Activated CD4-positive, alpha-beta T cell treated with anti-CD3 and anti-CD28 coated beads, Interleukin-2, amount 50 U/mL, for 4 hours (primary cell): ENCODE measurements around the gene SBK2.
"Not testable (repeated sequence)": the region's sequence is repeated elsewhere in the genome, so short reads cannot be mapped to it uniquely, and the experiment has no call there.

Experiments used
- DNase-seq, 2 experiments: peaks; one replicate each; pipeline ENCODE4 v3.0.0-alpha.2; 2020

SBK2 gene

GRCh38 chr19:55498246-55498840, 38.6 kb downstream of the SBK2 start:
- DNase-seq = no peak

- no peak for DNase-seq
Measured at GRCh38 chr19:55497763-55498162, 39.2 kb downstream of the SBK2 start.

- DNase-seq = not testable (repeated sequence)
Measured at GRCh38 chr19:55496820-55497219, 40.1 kb downstream of the SBK2 start.

- DNase-seq = no peak
Measured at GRCh38 chr19:55495646-55496349, 41.1 kb downstream of the SBK2 start.

GRCh38 chr19:55494172-55494761, 42.7 kb downstream of the SBK2 start:
- DNase-seq = no peak

- DNase-seq = no peak
Measured at GRCh38 chr19:55493645-55494171, 43.2 kb downstream of the SBK2 start.

- DNase-seq = no peak
Measured at GRCh38 chr19:55493052-55493644, 43.8 kb downstream of the SBK2 start.

- no peak for DNase-seq
Measured at GRCh38 chr19:55492362-55492944, 44.5 kb downstream of the SBK2 start.

GRCh38 chr19:55491546-55492360, 45.2 kb downstream of the SBK2 start:
- no peak for DNase-seq

- no peak for DNase-seq
Measured at GRCh38 chr19:55490478-55491432, 46.2 kb downstream of the SBK2 start.

GRCh38 chr19:55489711-55490477, 47.0 kb downstream of the SBK2 start:
- DNase-seq = no peak

- DNase-seq = no peak
Measured at GRCh38 chr19:55488986-55489710, 47.8 kb downstream of the SBK2 start.

GRCh38 chr19:55487924-55488687, 48.8 kb downstream of the SBK2 start, which contains the start of gene SSC5D:
SSC5D (plus strand) TSS chr19:55488436; CDS start chr19:55488590, 154 bp downstream.
- no peak for DNase-seq

- peak; percentile 53 to 61 for DNase-seq
Measured at GRCh38 chr19:55486971-55487923, 49.7 kb downstream of the SBK2 start.

- no peak for DNase-seq
Measured at GRCh38 chr19:55486043-55486970, 50.6 kb downstream of the SBK2 start.

- no peak for DNase-seq
Measured at GRCh38 chr19:55485439-55486011, 51.4 kb downstream of the SBK2 start.
